HG03066 (cell line): ENCODE measurements around the gene WFDC2.

ENCODE experiments used
- ATAC-seq: cut with Tn5 transposase; IDR thresholded peaks from one replicate; pipeline ENCODE4 v1.9.1; 2021; ENCODE audit warnings: low read depth; ENCODE audit not compliant: unreplicated experiment

Gene WFDC2, protein sequence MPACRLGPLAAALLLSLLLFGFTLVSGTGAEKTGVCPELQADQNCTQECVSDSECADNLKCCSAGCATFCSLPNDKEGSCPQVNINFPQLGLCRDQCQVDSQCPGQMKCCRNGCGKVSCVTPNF

DNA sequence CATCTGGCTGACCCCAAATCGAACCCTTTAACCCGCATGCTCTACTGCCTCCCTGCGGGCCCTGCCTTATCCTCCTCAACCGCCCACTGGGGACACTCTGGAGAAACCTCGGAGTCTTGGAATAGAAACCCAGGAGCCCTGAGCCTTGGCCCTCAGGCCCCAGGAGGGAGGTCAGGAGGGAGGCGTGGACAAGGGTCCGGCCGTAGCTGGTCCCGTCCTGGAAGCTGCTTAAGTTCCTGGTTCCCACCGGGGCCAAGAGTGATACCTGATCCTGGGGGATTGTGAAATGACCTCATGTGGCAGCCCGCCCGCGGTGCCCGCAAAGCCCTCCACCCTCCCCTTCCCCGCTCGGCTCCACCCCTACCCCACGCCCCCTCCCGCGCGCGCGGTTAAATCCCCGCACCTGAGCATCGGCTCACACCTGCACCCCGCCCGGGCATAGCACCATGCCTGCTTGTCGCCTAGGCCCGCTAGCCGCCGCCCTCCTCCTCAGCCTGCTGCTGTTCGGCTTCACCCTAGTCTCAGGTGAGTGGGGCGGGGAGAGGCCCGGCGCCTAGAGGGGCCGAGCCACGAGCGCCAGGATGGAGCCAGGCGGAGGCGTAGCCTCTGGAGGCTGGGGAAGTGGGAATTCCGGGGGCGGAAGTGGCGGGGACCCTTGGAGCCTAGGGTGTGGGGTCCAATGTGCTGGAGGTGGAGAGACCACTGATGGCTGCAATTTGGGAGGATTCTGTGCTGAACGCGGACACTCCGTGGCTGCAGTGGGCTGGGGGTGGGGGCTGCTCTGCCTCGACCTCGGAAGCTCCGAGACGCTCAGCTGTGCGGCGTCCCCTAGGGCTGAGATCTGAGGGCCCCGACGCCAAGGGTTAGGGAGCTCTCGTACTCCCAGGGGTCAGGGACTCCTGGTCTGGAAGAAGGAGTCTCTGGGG, at the start of gene WFDC2:
Gene WFDC2 (plus strand): TSS at position 418 of the 926 bp plus-strand sequence. CDS start 29 bp downstream, at position 447.
- no peak for ATAC-seq

DNA sequence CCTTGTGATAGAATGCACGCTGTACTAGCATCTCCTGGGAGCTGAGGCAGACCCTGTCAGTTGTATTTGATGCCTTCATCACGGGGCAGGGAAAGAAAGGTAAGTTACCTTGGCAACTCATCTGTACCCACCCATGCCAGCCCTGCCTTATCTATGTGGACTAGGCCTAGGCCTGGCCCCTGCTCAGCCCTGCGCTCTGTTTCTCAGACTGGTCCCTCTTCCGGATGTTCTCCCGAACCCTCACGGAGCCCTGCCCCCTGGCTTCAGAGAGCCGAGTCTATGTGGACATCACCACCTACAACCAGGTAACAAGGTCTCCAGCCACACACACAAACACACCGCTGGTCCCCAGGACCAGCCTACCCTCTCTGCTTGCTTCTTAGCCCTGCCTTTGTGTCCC, 49.4 kb upstream of the WFDC2 start:
- ATAC-seq = no peak

DNA sequence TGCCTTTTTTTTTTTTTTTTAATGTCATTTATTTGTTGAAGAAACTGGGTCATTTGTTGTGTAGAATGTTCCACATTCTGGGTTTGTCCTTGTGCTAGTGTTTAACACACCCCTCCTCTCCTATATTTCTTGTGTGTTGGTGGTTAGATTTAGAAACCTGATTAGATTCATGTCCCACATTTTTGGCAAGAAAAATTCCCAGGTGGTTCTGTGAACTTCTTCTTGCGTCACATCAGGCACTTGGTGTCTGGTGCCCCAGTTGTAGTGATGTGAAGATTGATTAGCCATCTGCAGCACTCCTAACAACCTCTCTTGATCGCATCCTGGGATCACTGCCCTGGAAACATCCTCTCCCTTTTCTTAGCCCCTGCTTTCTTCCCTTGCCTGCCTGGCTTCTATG, 45.9 kb upstream of the WFDC2 start:
- no peak for ATAC-seq

DNA sequence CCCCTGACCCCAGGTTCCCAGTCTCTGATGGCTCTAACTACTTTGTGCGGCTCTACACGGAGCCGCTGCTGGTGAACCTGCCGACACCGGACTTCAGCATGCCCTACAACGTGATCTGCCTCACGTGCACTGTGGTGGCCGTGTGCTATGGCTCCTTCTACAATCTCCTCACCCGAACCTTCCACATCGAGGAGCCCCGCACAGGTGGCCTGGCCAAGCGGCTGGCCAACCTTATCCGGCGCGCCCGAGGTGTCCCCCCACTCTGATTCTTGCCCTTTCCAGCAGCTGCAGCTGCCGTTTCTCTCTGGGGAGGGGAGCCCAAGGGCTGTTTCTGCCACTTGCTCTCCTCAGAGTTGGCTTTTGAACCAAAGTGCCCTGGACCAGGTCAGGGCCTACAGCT, 44.0 kb upstream of the WFDC2 start:
- ATAC-seq = no peak

DNA sequence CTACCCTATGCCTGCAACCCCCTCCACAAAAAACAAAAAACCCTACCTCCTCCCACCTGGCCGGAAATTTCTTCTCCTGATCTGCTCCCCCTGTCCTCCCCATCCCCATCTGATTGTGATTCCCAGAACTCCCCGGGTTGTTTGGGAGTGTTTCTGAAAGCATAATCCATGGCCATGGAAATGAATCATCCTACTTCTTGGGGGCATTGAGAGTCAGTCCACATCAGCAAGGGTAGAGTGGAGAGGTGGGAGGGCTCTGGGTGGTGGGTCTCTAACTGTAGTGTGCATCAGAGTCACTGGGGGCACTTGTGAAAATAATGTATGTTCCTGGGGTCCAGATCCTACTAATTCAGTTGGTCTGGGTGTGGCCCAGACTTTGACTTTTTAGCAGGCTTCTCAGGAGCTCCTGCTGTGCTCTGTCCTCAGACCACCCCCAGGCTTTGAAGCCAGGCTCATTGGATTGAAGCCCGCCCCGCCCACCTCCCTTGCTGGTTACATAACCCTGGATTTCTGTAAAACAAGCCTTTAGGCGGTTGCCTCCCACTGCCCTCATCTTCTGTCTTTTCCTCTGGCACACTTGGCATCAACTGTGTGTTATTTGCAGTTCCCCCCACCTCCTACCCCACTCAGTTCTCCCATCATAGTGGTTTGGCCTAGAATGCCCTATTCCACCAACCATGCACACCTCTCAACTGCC, 43.1 kb upstream of the WFDC2 start:
- no peak for ATAC-seq

DNA sequence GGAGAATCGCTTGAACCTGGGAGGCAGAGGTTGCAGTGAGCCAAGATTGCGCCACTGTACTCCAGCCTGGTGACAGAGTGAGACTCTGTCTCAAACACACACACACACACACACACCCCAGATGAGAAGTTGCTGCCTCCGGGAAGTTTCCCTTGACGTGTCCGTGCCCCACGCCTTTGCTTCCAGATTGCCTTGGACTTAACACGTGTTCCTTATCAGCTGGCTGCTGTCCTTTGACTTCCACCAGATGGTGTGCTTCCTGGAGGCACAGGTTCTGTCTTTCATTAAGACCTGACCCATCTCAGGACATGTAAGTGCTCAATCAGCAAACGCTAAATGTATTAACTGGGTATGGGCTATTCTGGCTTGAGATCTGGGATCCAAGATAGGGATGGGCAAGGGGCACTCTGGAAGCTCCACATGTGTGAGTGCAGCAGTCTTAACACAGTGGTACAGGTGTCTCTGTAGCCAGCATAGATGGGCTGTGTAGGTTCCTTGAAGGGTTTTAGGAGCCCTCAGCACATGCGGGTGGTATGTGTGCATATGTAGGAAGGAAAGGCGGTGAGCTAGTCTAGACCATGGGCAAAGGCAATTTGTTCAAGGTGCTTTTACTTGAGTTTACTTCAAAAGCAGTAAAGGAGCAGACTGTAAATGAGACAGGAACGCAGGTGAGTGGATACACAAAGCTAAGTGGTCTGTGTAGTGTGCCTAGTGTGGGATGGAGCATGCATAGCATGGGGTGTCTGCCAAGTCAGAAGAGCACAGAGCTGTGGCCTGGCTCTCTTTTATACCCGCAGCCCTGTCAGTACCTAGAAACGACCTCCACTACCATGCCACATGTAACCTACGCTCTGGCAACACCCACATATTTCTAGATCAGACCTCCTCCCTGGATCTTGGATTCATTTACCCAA, 42.1 kb upstream of the WFDC2 start:
- ATAC-seq = no peak

DNA sequence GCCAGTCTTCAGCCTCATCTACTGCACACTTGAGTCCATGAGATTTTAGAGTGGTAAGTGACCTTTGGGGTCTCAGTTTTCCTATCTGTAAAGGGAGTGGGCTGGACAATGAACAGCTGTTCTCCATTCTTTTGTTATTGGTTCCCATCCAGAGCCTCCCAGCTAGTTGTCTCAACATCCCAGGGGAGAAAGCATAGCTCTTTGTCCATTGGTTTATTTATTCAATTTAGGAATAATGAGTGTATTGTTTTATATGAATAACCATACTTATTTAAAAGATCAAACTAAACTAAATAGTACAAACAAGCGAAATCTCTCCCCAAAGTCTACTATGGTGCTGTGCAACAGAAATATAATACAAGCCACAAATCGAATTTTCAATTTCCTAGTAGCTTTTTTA, 39.9 kb upstream of the WFDC2 start:
- ATAC-seq = no peak

DNA sequence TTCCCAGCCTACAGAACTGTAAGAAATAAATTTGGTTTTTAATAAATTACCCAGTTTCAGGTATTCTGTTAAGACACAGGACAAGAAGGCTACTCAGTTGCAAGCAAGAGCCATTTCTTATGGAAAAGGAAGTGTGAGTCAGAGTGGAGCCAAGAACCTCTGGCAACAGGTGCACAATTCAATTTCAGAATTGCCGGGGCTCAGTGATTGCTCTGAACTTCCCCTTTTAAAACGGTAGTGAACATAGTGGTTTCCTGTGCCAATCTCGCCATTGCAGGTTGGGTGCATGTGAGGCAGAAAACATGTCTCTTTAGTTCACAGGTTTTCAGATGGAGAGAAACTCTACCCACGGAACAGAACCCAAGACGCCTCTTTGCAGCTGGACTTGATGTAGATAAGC, 37.3 kb upstream of the WFDC2 start:
- ATAC-seq = no peak

DNA sequence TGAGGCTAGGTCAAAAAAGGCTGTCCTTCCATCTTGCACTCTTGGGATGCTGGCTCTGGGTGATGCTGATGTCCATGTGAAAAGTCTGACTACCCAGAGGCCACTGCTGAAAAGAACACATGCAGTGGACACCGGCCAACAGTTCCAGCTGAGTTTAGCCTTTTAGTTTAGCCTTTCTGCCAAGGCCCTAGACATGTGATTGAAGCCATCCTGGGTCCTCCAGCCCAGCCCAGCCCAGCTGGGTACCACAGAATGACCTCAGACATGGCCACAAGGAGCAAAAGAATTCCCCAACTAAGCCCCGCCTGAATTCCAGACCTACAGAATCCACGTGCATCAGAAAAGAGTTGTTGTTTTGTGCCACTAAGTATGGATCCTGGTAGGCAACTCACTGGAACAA, 36.2 kb upstream of the WFDC2 start:
- ATAC-seq = no peak

DNA sequence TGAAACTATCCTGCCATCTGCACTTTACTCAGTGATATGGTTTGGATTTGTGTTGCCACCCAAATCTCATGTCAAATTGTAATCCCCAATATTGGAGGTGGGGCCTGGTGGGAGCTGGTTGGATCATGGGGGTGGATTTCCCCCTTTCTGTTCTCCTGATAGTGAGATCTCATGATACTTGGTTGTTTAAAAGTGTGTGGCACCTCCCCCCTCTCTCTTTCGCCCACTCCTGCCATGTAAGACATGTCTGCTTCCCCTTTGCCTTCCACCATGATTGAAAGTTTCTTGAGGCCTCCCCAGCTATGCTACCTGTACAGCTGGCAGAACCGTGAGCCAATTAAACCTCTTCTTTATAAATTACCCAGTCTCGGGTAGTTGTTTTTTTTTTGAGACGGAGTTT, 35.6 kb upstream of the WFDC2 start:
- no peak for ATAC-seq

DNA sequence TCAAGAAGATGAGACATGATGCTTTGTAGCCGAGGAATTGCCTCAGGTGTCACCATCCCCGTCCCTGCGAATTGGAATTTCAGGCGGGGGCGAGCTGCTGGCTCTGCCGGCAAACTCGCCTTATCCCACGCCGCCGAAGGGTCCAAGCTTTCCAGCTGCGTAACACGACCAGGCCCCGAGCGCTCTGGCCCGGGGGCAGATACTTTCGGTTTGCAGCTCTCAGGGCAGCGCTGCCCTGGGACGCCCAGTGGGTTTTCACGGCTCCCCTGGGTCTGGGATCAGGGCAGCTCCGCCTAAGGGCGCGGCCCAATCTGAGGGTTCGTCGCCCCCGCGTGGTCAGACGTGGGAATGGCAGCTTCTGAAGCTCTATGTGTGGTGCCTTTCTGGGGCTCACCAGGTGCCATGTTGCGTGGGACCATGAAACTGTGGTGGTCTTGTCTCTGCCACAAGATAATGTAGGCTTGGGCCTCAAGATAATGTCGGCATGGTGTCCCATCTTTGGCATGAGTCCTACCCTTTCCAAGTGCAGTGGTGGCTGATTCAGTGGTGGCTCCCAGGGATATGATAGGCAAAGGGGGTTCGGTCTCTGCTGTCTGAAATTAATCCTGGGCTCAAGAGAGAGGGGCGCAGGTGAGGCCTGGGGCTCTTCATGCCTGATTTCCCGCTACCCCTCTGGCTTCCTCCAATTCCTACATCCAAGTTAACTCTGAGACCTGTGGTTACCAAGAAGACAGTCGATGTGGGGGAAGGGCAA, 32.6 kb upstream of the WFDC2 start:
- ATAC-seq = no peak

DNA sequence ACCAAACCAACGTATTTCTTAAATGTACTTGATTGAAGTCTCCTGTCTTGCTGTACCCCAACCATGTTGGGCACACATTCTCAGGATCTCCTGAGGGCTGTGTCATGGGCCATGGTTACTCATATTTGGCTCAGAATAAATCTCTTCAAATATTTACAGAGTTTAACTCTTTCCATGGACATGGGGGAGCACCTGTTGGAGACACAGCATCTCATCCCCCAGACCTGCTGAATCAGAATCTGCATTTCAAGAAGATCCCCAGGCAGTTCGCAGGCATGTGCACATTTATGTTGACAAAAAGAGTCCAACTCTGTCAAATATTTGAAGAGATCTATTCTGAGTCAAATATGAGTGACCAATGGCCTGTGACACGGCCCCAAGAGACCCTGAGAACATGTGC, 29.1 kb upstream of the WFDC2 start:
- ATAC-seq = no peak

DNA sequence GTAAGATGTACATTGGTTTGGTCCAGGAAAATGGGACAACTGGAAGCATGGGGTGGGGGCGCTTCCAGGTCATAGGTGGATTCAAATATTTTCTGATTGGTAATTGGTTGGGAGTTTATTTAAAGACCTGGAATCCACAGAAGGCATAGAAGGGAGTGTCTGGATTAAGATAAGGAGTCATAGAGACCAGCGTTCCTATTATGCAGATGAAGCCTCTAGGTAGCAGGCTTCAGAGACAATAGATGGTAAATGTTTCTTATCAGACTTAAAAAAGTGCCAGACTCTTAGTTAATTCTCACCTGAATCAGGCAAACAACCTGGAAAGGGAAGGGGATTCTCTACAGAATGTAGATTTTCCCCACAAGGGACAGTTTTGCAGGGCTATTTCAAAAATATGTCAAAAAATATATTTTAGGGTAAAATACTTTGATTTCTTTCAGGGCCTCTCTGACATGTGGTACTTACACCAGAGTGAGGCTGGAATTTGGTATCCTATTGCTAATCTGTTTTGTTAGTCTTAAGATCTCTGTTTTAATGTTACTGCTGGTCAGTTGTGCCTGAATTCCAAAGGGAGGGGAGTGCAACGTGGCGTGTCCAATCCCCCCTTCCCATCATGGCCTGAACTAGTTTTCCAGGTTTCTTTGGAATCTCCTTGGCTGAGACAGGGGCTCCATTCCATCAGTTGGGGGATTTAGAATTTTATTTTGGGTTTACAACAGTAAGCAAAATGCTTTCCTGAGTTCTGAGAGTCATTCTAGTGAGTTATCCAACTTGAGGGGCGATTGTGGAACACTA, 28.5 kb upstream of the WFDC2 start:
- ATAC-seq = no peak

DNA sequence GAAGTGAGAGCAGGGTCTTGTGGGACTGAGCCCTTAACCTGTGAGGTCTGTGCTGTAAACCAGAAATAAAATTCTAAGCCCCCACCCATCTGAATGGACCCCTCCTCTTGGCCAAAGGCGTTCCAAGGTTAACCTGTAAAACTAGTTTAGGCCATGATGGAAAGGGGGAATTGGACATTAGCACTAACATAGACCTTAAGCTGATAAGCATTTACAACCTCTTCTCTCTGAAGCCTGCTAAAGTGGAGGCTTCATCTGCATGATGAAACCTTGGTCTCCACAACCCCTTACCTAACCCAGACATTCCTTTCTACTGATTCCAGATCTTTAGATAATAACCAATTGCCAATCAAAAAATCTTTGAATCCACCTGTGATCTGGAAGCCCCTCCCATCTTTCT, 27.8 kb upstream of the WFDC2 start:
- ATAC-seq = no peak

DNA sequence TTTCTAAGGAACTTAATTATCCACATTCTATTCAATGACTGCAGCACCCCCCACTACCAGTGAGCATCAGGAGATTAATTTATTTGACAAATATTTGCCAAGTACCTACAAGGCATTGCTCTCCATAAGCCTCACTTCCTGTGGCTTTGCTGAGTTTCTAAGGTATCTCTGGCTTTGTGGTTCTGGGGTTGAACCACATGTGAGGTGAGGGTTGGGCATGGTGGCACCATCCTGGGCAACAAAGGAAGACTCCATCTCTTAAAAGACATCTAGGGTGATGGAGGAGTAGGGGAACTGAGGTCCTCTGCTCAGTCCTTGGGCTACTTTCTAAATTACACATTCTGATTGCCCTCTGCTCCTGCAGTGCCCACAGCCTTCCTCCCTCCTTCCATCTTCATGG, 25.5 kb upstream of the WFDC2 start:
- no peak for ATAC-seq

DNA sequence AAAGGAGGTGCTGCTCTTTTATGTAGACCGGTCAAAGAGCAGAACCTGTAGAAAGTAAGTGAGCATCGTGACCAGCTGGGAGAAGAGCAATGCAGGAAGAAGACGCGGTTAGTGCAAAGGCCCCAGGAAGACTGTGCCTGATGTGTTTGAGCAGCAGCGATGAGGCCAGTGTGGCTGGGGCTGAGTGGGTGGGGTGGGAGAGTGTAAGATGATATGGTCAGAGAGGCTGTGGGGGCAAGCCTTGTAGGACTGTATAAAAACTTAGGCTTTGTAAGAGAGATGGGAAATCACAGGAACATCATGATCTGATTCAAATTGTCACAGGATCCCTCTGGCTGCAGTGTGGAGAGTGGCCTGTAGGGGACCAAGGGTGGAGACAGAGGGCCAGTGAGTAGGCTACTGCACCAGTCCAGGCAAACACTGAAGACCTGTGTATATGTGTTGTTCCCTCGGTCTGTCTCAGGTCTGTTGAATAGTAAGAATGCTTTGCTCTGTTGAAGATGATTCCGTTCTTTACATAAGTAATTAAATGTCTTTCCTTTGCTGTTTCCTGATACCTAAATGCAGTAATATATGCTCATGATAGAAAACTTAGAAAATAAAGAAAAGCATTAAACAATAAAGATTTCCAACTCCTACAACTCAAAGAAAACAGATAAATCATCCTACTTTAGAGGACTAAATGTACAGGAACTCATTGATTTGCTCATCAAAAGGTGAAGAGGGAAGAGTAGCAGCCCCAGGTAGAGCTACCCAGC, 23.6 kb upstream of the WFDC2 start:
- ATAC-seq = peak; percentile 60

DNA sequence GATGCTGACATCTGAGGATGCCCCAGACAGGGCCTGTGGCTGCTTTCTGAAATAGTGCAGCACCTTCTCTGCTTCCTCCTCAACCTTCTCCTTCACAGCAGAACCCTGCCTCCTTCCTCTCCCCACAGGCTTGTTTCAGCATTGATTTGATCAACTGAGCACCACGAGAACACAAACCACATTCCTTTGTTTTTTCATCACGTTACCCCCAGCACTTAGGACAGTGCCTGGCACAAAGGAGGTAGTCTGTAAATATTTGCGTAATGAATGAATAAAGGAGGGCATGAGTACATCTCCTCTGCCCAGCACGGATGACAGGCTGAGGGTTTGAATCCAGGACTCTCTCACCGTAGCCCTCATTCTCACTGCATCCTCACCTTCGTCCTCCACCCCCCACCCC, 21.3 kb upstream of the WFDC2 start:
- no peak for ATAC-seq

DNA sequence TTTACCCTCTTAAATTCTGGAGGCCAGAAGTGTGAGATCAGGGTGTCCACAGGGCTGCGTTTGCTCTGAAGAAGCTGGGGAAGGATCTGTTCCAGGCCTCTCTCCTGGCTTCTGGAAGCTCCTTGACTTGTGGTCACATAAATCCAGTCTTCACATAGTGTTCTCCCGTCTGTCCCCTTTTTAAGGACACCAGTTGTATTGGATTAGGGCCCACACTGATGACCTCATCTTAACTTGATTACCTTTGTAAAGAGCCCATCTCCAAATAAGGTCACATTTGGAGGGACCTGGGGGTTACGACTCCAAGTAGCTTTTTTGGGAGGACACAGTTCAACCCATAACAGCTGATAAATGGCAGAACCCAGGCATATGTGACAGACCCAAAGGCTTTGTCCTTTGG, 20.0 kb upstream of the WFDC2 start:
- ATAC-seq = no peak
